Nephron progenitor cell (in vitro differentiated cells): ENCODE data around the gene FAM167B.

Source experiments
- DNase-seq: peaks from one replicate; pipeline ENCODE4 v3.0.0; 2021
- H3K27ac Mint-ChIP-seq: 2 replicates; pipeline ENCODE4 v1.8.0; 2021; ENCODE audit warnings: mild to moderate bottlenecking, moderate library complexity, mixed read lengths
- H3K27me3 Mint-ChIP-seq: 2 replicates; pipeline ENCODE4 v1.8.0; 2021; ENCODE audit warnings: mild to moderate bottlenecking, low read depth, mixed read lengths; ENCODE audit not compliant: poor library complexity
- H3K36me3 Mint-ChIP-seq: 2 replicates; pipeline ENCODE4 v1.8.0; 2021; ENCODE audit warnings: low read depth, mixed read lengths
- H3K4me1 Mint-ChIP-seq: 2 replicates; pipeline ENCODE4 v1.8.0; 2021; ENCODE audit warnings: mixed read lengths
- H3K4me3 Mint-ChIP-seq: 2 replicates; pipeline ENCODE4 v1.8.0; 2021; ENCODE audit warnings: mild to moderate bottlenecking, moderate library complexity, mixed read lengths
- H3K9me3 Mint-ChIP-seq: 2 replicates; pipeline ENCODE4 v1.8.0; 2021; ENCODE audit warnings: mild to moderate bottlenecking, moderate library complexity, mixed read lengths
- TF ChIP-seq, protein P1 (sequence below): fragments of 200-600 bp; sonication (generic); IDR thresholded peaks from 2 replicates; pipeline ENCODE4 v1.5.0; 2021; ENCODE audit warnings: antibody characterized with exemption

The FAM167B gene

DNA sequence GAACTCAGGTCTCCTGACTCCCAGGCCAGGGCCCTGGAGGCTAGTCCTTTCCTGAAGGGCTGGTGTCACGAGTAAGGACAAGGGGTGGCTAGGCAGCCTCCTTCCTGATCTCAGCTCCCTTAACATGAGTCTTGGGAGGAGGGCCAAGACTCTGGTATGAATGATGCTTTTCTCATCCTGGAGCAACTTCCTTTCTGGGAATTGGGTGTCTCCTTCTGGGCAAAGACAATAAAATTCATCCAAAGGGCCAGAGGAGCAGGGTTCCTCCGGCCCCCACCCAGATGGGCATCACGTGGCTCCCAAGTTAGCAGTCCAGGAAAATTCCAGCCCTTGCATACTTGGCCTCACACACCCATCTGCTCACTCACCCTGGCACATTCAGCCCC lies at the start of gene FAM167B:
TSS of gene FAM167B (plus strand) at position 335 of the 386 bp plus-strand sequence. CDS start 200 bp downstream, outside the sequence.
- TF ChIP-seq, protein P1, sequence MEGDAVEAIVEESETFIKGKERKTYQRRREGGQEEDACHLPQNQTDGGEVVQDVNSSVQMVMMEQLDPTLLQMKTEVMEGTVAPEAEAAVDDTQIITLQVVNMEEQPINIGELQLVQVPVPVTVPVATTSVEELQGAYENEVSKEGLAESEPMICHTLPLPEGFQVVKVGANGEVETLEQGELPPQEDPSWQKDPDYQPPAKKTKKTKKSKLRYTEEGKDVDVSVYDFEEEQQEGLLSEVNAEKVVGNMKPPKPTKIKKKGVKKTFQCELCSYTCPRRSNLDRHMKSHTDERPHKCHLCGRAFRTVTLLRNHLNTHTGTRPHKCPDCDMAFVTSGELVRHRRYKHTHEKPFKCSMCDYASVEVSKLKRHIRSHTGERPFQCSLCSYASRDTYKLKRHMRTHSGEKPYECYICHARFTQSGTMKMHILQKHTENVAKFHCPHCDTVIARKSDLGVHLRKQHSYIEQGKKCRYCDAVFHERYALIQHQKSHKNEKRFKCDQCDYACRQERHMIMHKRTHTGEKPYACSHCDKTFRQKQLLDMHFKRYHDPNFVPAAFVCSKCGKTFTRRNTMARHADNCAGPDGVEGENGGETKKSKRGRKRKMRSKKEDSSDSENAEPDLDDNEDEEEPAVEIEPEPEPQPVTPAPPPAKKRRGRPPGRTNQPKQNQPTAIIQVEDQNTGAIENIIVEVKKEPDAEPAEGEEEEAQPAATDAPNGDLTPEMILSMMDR = no peak
- DNase-seq = no peak
- Mint-ChIP-seq H3K36me3 (no peaks in the 10 kb centered on the region), H3K27me3 (peaks cover 16% of the 10 kb centered on the region), H3K27ac (peak within 1 kb of the TSS; percentile 72), H3K4me3 (peak within 1 kb of the TSS; percentile 23), H3K4me1 (peaks cover 58% of the 10 kb centered on the region), H3K9me3 (no peaks in the 10 kb centered on the region)

DNA sequence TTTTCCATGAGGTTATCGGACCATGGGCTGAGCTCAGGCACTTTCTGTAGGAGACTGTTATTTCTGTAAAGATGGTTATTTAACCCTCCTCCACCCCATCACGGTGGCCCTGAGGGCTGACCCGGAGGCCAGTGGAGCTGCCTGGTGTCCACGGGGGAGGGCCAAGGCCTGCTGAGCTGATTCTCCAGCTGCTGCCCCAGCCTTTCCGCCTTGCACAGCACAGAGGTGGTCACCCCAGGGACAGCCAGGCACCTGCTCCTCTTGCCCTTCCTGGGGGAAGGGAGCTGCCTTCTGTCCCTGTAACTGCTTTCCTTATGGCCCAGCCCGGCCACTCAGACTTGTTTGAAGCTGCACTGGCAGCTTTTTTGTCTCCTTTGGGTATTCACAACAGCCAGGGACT lies 49.2 kb upstream of the FAM167B start:
- H3K36me3 Mint-ChIP-seq = peaks cover 34% of the 10 kb centered on the region
- DNase-seq = no peak
- no peak overlapping the region for H3K4me3 Mint-ChIP-seq
- H3K27ac Mint-ChIP-seq = peak overlapping the region; percentile 80
- H3K9me3 Mint-ChIP-seq = no peaks in the 10 kb centered on the region
- H3K4me1 Mint-ChIP-seq = peaks cover 49% of the 10 kb centered on the region
- TF ChIP-seq, protein P1 = no peak
- H3K27me3 Mint-ChIP-seq = peaks cover 5% of the 10 kb centered on the region

DNA sequence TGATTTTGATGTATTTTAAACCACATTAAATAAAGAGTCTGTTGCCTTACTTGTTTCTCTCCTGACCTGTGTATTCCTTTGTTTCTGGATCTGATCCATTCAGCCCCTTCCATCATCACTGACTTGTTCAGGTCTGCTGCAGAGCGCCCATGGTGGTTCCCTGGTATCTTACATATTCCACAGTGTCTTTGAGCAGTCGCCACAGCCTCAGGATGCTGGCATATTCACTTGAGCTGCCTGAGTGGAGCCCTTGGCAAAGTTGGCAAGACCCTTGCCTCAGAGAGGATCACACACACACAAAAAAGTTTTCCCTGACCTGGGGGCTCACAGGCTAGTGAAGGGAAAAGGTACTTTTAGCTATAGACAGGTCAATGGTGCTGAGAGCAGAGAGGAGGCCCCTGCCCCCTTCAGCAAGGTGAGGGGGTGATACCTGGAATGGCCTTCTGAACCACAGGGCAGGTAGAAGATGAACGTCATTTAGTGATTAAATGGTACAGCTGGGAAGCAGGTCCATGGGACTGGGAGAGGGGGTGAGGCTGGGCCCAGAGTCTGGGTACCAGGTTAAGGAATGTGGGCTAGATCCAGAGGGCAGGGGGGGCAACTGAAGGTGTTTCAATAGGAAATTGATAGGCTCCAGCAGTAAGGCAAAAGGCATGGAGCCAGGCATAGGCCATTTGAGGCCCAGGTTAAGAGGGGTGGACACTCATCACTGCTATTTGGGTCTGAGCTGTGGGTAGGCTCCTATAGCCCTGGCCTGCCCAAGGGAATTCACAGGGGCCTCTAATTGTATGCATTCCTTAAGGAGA lies 48.6 kb upstream of the FAM167B start:
- Mint-ChIP-seq H3K4me3 (peak overlapping the region; percentile 56), H3K9me3 (no peaks in the 10 kb centered on the region), H3K27me3 (peaks cover 5% of the 10 kb centered on the region), H3K4me1 (peaks cover 53% of the 10 kb centered on the region), H3K36me3 (peaks cover 28% of the 10 kb centered on the region), H3K27ac (peak overlapping the region; percentile 67)
- no peak for DNase-seq
- TF ChIP-seq, protein P1 = no peak

DNA sequence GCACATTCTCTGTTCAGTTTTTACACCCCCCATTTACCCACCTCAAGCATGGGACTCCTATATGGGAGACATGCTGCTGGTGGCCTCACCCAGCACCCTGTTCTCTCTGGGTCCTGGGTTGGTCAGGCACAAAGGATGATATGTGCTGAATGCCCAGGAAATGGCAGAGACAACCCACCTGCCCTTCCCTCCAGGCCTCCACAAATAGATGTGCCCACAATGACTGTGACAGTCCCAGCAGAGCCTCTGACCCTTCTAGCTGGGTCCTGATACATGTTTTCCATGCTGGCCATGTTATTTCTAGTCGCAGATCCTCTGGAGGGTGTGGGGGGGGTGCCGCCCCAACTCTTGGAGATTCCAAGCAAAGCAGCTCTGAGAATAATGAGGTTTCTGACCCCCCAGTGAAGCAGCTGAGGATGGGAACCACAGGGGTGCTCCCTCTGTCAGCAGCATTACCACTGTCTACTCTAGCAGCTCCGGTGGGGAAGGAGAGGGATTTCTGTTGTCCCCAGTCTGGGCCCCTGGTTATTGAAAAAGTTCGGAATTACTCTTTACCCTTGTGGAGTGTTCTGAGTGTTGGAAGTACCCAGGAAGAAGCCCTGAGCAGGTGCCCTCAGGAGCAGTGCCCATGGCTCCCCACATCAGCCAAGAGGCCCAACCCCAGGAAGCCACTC lies 47.8 kb upstream of the FAM167B start:
- peaks cover 8% of the 10 kb centered on the region for H3K27me3 Mint-ChIP-seq
- H3K27ac Mint-ChIP-seq = no peak overlapping the region
- no peak for DNase-seq
- peaks cover 20% of the 10 kb centered on the region for H3K36me3 Mint-ChIP-seq
- TF ChIP-seq, protein P1 = no peak
- H3K4me3 Mint-ChIP-seq = no peak overlapping the region
- peaks cover 60% of the 10 kb centered on the region for H3K4me1 Mint-ChIP-seq
- H3K9me3 Mint-ChIP-seq = no peaks in the 10 kb centered on the region

DNA sequence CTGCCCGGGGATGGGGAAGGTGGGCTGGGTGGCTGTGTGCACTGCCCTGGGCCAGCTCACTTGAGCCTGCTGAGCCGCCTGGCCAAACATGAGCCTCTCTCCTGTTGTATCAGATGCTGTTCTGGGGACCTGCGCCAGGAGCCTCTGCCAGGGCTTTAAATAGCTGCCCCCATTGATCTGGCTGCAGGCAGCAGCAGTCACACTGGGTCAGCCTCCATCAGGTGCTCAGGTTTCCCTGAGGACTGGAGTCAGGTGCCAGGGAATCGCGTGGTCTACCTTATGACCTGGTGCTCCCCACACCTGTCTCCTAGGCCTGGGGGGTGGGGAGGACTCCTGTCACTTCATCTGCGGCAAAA lies 47.3 kb upstream of the FAM167B start:
- Mint-ChIP-seq H3K9me3 (no peaks in the 10 kb centered on the region), H3K4me3 (peak overlapping the region; percentile 83), H3K4me1 (peaks cover 65% of the 10 kb centered on the region), H3K27me3 (peaks cover 8% of the 10 kb centered on the region), H3K36me3 (peaks cover 15% of the 10 kb centered on the region), H3K27ac (no peak overlapping the region)
- no peak for DNase-seq
- TF ChIP-seq, protein P1 = no peak
